Measurements from ENCODE around the gene ATP6V1E1.

DNA sequence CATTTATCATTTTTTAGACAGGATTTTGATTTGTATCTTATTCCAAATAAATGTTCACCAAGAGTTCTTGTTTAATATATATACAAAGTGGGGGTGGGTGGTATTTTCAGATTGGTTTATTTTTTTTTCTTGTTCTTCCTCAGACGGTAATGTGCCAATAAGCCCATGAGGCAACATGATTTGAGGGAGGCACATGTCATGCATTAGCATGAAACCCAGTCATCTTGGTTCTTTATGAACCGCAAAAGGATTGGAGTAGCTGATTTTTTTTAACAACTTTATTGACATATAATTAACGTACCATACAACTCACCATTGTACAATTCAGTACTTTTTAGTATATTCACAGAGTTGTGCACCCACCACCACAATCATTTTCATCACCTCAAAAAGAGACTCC lies 12.7 kb upstream of the ATP6V1E1 start:
- TF ChIP-seq, protein P1, sequence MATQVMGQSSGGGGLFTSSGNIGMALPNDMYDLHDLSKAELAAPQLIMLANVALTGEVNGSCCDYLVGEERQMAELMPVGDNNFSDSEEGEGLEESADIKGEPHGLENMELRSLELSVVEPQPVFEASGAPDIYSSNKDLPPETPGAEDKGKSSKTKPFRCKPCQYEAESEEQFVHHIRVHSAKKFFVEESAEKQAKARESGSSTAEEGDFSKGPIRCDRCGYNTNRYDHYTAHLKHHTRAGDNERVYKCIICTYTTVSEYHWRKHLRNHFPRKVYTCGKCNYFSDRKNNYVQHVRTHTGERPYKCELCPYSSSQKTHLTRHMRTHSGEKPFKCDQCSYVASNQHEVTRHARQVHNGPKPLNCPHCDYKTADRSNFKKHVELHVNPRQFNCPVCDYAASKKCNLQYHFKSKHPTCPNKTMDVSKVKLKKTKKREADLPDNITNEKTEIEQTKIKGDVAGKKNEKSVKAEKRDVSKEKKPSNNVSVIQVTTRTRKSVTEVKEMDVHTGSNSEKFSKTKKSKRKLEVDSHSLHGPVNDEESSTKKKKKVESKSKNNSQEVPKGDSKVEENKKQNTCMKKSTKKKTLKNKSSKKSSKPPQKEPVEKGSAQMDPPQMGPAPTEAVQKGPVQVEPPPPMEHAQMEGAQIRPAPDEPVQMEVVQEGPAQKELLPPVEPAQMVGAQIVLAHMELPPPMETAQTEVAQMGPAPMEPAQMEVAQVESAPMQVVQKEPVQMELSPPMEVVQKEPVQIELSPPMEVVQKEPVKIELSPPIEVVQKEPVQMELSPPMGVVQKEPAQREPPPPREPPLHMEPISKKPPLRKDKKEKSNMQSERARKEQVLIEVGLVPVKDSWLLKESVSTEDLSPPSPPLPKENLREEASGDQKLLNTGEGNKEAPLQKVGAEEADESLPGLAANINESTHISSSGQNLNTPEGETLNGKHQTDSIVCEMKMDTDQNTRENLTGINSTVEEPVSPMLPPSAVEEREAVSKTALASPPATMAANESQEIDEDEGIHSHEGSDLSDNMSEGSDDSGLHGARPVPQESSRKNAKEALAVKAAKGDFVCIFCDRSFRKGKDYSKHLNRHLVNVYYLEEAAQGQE (IDR thresholded peaks at IDR 0.05; ENCODE audit: insufficient read depth in 1 of 2, low read depth in 2 of 2, low read length in 2 of 2), result no peak
- no peak for TF ChIP-seq POLR2AphosphoS5 (IDR thresholded peaks at IDR 0.05; ENCODE audit: low read depth, low read length)
- TF ChIP-seq SIN3A (IDR thresholded peaks at IDR 0.05; ENCODE audit: borderline replicate concordance, insufficient read depth, low read length), result no peak
